Left ventricle myocardium inferior (tissue), 1 donor: ENCODE data around the gene MYRF. TPM values are rescaled to one million over a fixed set of nuclear protein-coding genes. Genes with fewer than 3 reads are reported as not detected.

ENCODE experiments used
- DNase-seq: peaks from one replicate; pipeline ENCODE4 v3.0.0-alpha.2; 2020
- H3K27ac ChIP-seq: fragments of 200-600 bp; replicated peaks from 2 replicates; pipeline ENCODE4 v1.8.0; 2021
- H3K27me3 ChIP-seq: fragments of 200-600 bp; 2 replicates; pipeline ENCODE4 v1.8.0; 2021; ENCODE audit warnings: low read depth
- H3K36me3 ChIP-seq: fragments of 200-600 bp; 2 replicates; pipeline ENCODE4 v1.8.0; 2021
- H3K4me1 ChIP-seq: fragments of 200-600 bp; 2 replicates; pipeline ENCODE4 v1.8.0; 2021
- H3K4me3 ChIP-seq: fragments of 200-600 bp; 2 replicates; pipeline ENCODE4 v1.8.0; 2021; ENCODE audit warnings: mild to moderate bottlenecking, moderate library complexity
- H3K9me3 ChIP-seq: fragments of 200-600 bp; replicated peaks from 2 replicates; pipeline ENCODE4 v1.8.0; 2021
- CTCF ChIP-seq: fragments of 200-600 bp; IDR thresholded peaks from 2 replicates; pipeline ENCODE4 v1.8.0; 2021; ENCODE audit warnings: antibody characterized with exemption, mild to moderate bottlenecking, borderline replicate concordance
- intact Hi-C: fragments of 100-400 bp; cut with micrococcal nuclease; formaldehyde crosslinking; loops from one replicate; pipeline ENCODE4 v1.11.0; 2022
- total RNA-seq: library from RNA; stranded (reverse); fragmentation: NEBNext Ultra II Directional; extraction: Animal tissue kit (Norgen Biotek cat#: 25700); gene quantifications from one replicate; pipeline ENCODE4 v1.2.1, GENCODE V29; 2021
- donor health status: DM: no; HTN: yes; CAD: no; lungs with severe emphysema.

MYRF gene
- total RNA-seq, 1 donor from 2014 or later, result 0.14 TPM

GRCh38 chr11:61800331-61801281 lies 48.2 kb downstream of the MYRF start:
- Histone ChIP-seq H3K27ac (no peak overlapping the region), H3K4me3 (no peak overlapping the region), H3K27me3 (no peaks in the 10 kb centered on the region), H3K9me3 (no peaks in the 10 kb centered on the region), H3K4me1 (peaks cover 13% of the 10 kb centered on the region), H3K36me3 (peaks cover 54% of the 10 kb centered on the region)
- intact Hi-C loops, result no loop called here
- TF ChIP-seq CTCF, result no peak
- DNase-seq, result no peak

GRCh38 chr11:61802605-61803004 lies 50.2 kb downstream of the MYRF start:
- no peak overlapping the region for H3K27ac ChIP-seq
- DNase-seq, result no peak
- peaks cover 51% of the 10 kb centered on the region for H3K36me3 ChIP-seq
- H3K4me3 ChIP-seq, result no peak overlapping the region
- no peak for TF ChIP-seq CTCF
- peaks cover 8% of the 10 kb centered on the region for H3K4me1 ChIP-seq
- no peaks in the 10 kb centered on the region for H3K9me3 ChIP-seq
- no peaks in the 10 kb centered on the region for H3K27me3 ChIP-seq
- intact Hi-C loops, result no loop called here

- Histone ChIP-seq H3K9me3 (no peaks in the 10 kb centered on the region), H3K36me3 (peaks cover 60% of the 10 kb centered on the region), H3K4me3 (no peak overlapping the region), H3K4me1 (peaks cover 6% of the 10 kb centered on the region), H3K27me3 (no peaks in the 10 kb centered on the region), H3K27ac (no peak overlapping the region)
- TF ChIP-seq CTCF, result no peak
- no peak for DNase-seq
- intact Hi-C loops, result no loop called here
These were observed 51.6 kb downstream of the MYRF start for GRCh38 chr11:61803889-61804647.

GRCh38 chr11:61805146-61805545 lies 52.7 kb downstream of the MYRF start:
- no peak overlapping the region for H3K4me3 ChIP-seq
- H3K4me1 ChIP-seq, result peaks cover 6% of the 10 kb centered on the region
- no peak for TF ChIP-seq CTCF
- no peak for DNase-seq
- no peak overlapping the region for H3K27ac ChIP-seq
- peaks cover 71% of the 10 kb centered on the region for H3K36me3 ChIP-seq
- intact Hi-C loops, result no loop called here
- no peaks in the 10 kb centered on the region for H3K9me3 ChIP-seq
- H3K27me3 ChIP-seq, result no peaks in the 10 kb centered on the region

- no peak for DNase-seq
- no peaks in the 10 kb centered on the region for H3K27me3 ChIP-seq
- H3K36me3 ChIP-seq, result peaks cover 79% of the 10 kb centered on the region
- no peaks in the 10 kb centered on the region for H3K9me3 ChIP-seq
- TF ChIP-seq CTCF, result no peak
- H3K27ac ChIP-seq, result no peak overlapping the region
- H3K4me1 ChIP-seq, result peaks cover 6% of the 10 kb centered on the region
- intact Hi-C loops, result no loop called here
- no peak overlapping the region for H3K4me3 ChIP-seq
These were observed 54.3 kb downstream of the MYRF start for GRCh38 chr11:61806785-61807184.
